ENCODE data around the gene CABP1.

Gene CABP1

DNA sequence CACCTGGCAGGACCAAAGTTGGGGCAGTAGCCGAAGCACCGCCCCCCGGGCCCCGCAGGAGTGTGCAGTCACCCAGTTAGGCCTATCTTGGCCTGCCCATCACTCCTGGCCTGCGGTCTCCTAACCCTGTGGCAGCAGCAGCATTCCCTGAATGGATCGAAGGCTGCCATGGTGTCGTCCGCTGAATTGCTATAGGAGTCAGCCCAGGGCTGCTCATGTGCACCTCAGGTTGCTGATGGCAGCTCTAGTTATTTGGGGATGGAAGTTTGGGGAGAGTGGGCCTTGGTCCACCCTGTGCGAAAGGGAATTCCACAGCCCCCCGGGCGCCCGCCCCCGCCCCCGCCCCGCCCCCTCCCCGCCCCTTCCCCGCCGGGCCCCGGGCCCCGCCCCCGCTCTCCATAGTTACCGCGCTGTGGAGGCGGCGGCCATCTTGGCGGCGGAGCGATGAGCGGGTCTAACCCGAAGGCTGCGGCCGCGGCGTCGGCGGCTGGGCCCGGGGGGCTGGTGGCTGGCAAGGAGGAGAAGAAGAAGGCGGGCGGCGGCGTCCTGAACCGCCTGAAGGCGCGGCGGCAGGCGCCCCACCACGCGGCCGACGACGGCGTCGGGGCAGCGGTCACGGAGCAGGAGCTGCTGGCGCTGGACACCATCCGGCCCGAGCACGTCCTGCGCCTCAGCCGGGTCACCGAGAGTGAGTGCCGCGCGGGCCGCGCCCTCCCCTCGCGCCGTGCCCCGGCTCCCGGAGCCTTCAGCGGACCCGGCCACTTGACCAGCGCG is 69.8 kb downstream of the CABP1 start, which contains the start of gene UNC119B:
TSS of gene UNC119B (plus strand) at position 428 of the 774 bp plus-strand sequence. CDS start at position 445, 17 bp downstream.
- TF ChIP-seq CTCF (IDR thresholded peaks at IDR 0.05; ENCODE audit: low read depth, low read length, missing control alignments), result no peak
- H3K4me3 ChIP-seq (ENCODE audit: low read depth, low read length), result peak within 1 kb of the TSS; percentile 86
- in situ Hi-C loops (cut with HindIII; ENCODE audit: low sequenced_read_pairs), result loop anchor here (25.0 kb wide), 1 partner anchor 123 kb away; the partner anchor contains the start of gene POP5
- DNase-seq (ENCODE audit: low read depth), result no peak

DNA sequence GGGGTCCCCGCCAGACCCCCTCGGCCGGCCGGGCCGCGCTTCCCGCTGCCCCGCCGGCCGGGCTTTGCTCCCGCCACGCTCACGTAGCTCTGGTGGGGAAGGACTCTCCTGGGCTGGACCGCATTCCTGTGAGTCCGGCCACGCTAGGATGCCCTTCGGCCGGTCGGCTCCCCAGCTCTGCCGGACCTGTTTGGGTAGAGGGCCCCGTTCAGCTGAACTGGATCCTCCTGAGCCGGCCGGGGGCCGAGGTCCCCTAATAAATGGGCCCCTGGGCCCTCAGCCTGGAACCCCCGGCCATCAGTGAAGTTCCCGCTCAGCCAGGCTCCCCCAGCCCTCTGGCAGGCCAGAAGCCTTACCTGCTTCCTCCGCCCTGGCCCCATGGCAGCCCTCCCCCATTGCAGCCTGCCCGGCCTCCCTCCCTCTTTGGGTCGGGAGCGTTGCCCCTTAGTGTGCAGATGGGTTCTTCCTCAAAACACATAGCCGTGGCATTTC is 70.4 kb downstream of the CABP1 start:
- no peak for TF ChIP-seq CTCF (IDR thresholded peaks at IDR 0.05; ENCODE audit: low read depth, low read length, missing control alignments)
- peak overlapping the region; percentile 86 for H3K4me3 ChIP-seq (ENCODE audit: low read depth, low read length)
- in situ Hi-C loops (cut with HindIII; ENCODE audit: low sequenced_read_pairs), result loop anchor here (25.0 kb wide), 1 partner anchor 124 kb away; the partner anchor contains the start of gene POP5
- no peak for DNase-seq (ENCODE audit: low read depth)

GRCh38 chr12:120711411-120711810 is 71.0 kb downstream of the CABP1 start:
- DNase-seq (ENCODE audit: low read depth), result no peak
- in situ Hi-C loops (cut with HindIII; ENCODE audit: low sequenced_read_pairs), result loop anchor here (25.0 kb wide), 1 partner anchor 124 kb away; the partner anchor contains the start of gene POP5
- peak overlapping the region; percentile 86 for H3K4me3 ChIP-seq (ENCODE audit: low read depth, low read length)
- no peak for TF ChIP-seq CTCF (IDR thresholded peaks at IDR 0.05; ENCODE audit: low read depth, low read length, missing control alignments)

GRCh38 chr12:120712610-120713009 is 72.2 kb downstream of the CABP1 start:
- no peak for TF ChIP-seq CTCF (IDR thresholded peaks at IDR 0.05; ENCODE audit: low read depth, low read length, missing control alignments)
- no peak overlapping the region for H3K4me3 ChIP-seq (ENCODE audit: low read depth, low read length)
- no peak for DNase-seq (ENCODE audit: low read depth)
- in situ Hi-C loops (cut with HindIII; ENCODE audit: low sequenced_read_pairs), result loop anchor here (25.0 kb wide), 1 partner anchor 125 kb away; the partner anchor contains the start of gene POP5

DNA sequence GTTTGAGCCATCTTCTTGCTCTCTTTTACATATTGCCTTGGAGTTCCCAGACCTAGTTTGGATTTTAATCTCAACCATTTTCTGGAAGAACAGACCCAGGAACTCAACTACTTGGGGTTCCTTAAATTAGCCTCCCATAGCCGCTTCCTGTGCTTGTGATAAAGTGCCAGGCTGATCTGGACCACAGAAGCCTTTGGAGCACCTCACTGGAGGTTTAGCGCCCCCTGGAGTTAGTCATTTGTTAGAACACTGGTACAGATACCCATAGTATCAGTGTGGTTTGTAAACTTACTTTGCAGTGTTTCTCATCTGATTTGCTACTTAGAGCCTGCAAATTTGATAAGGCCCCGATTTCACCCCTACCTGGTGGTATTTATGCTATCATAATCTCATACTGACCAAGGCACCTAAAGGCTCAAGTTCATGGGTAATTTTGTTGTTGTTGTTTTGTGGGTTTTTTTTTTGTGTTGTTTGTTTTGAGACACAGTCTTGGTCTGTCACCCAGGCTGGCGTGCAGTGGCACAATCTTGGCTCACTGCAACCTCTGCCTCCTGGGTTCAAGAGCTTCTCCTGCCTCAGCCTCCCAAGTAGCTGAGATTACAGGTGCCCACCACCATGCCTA is 73.5 kb downstream of the CABP1 start:
- peak; percentile 78 for DNase-seq (ENCODE audit: low read depth)
- peak; percentile 85 for TF ChIP-seq CTCF (IDR thresholded peaks at IDR 0.05; ENCODE audit: low read depth, low read length, missing control alignments)
- no peak overlapping the region for H3K4me3 ChIP-seq (ENCODE audit: low read depth, low read length)
- in situ Hi-C loops (cut with HindIII; ENCODE audit: low sequenced_read_pairs), result loop anchor here (25.0 kb wide), 1 partner anchor 127 kb away; the partner anchor contains the start of gene POP5

Data from astrocyte of the cerebellum (primary cell).